K562 (cell line): Measurements from ENCODE around the gene NOLC1. TPM values are rescaled to one million over a fixed set of nuclear protein-coding genes. Genes with fewer than 3 reads are reported as not detected.
A peak's percentile ranks its signal among the peaks of the same experiment; 100 is the strongest.

ENCODE experiments used
- ATAC-seq: fragments of 200-7000 bp; cut with Tn5 transposase; 3 replicates; pipeline ENCODE4 v1.9.1; 2020; ENCODE audit warnings: moderate library complexity
- BruUV-seq: library from RNA; stranded (reverse); fragments of 400-500 nt; replicated peaks from 2 replicates; lab custom pipeline; 2021; lab: Mats Ljungman, UMichigan
- CTCF ChIA-PET: fragments of 300-600 bp; formaldehyde crosslinking; extraction: SDS; loops from one replicate; lab custom pipeline; 2021; ENCODE audit warnings: low intra/inter-chr PET ratio; lab: Yijun Ruan, JAX
- POLR2A ChIA-PET: fragments of 300-600, 350-650 bp; sonication (Branson Sonifier 250); formaldehyde crosslinking; extraction: SDS; loops from one replicate; lab custom pipeline; 2021; ENCODE audit warnings: antibody characterized with exemption, inconsistent platforms; lab: Yijun Ruan, JAX
- DNase-seq, 4 experiments: peaks; one replicate each; pipeline versions ENCODE4 v3.0.0 to v3.0.0-alpha.2; 2011 to 2018; ENCODE audit warnings: low spot score in 3 of 4, mixed read lengths in 3 of 4; ENCODE audit errors: extremely low read depth in 1 of 4
- FAIRE-seq: peaks from 2 replicates; lab custom pipeline; 2011; peaks lifted over from hg19 to GRCh38; lab: Jason Lieb, UNC
- H2AFZ ChIP-seq: 2 replicates; pipeline ENCODE4 v1.6.0; 2011; ENCODE audit warnings: low read depth, low read length, control low read depth, inconsistent platforms
- H3K27ac ChIP-seq: fragments of 200-600 bp; 3 replicates; pipeline ENCODE4 v1.8.0; 2011; ENCODE audit warnings: low read depth, mild to moderate bottlenecking, control low read depth, inconsistent platforms, low read length, moderate library complexity, mixed read lengths; ENCODE audit errors: extremely low read depth
- H3K27me3 ChIP-seq, 2 experiments: fragments of 300-600 bp in 1 of 2; 2 replicates in 1 of 2; 3 replicates in 1 of 2; pipeline versions ENCODE4 v1.6.0 to v1.8.0; 2011; ENCODE audit warnings: inconsistent platforms in 2 of 2, low read length in 2 of 2, mild to moderate bottlenecking in 1 of 2, mixed read lengths in 1 of 2, moderate library complexity in 1 of 2; ENCODE audit not compliant: control insufficient read depth in 2 of 2, insufficient read depth in 2 of 2
- H3K36me3 ChIP-seq: fragments of 300-600 bp; 3 replicates; pipeline ENCODE4 v1.8.0; 2011; ENCODE audit warnings: mild to moderate bottlenecking, low read length, inconsistent platforms; ENCODE audit not compliant: control insufficient read depth, insufficient read depth
- H3K4me1 ChIP-seq, 2 experiments: fragments of 200-600 bp in 1 of 2; replicated peaks in 1 of 2; 2 replicates in 1 of 2; 3 replicates in 1 of 2; pipeline versions ENCODE4 v1.5.1 to v1.8.0; 2011; ENCODE audit warnings: inconsistent platforms in 2 of 2, low read length in 2 of 2, mild to moderate bottlenecking in 1 of 2, mixed read lengths in 1 of 2, moderate library complexity in 1 of 2; ENCODE audit not compliant: control insufficient read depth in 2 of 2, insufficient read depth in 2 of 2
- H3K4me2 ChIP-seq: 2 replicates; pipeline ENCODE4 v1.6.1; 2011; ENCODE audit warnings: low read length, control low read depth, inconsistent platforms, mixed read lengths; ENCODE audit not compliant: insufficient read depth
- H3K4me3 ChIP-seq: fragments of 200-600 bp; sonication (generic), shearing (Covaris generic); 2 replicates; pipeline ENCODE4 v1.5.1; 2016; ENCODE audit warnings: control low read depth, inconsistent platforms
- H3K79me2 ChIP-seq: fragments of 200-600 bp; 3 replicates; pipeline ENCODE4 v1.8.0; 2011; ENCODE audit warnings: low read length, inconsistent platforms; ENCODE audit not compliant: control insufficient read depth, insufficient read depth
- H3K9ac ChIP-seq, 2 experiments: 2 replicates each; pipeline versions ENCODE4 v1.6.0 to v1.6.1; 2011; ENCODE audit warnings: low read depth in 2 of 2, low read length in 2 of 2, control low read depth in 1 of 2, inconsistent platforms in 1 of 2, mild to moderate bottlenecking in 1 of 2, mixed read lengths in 1 of 2; ENCODE audit not compliant: insufficient read depth in 1 of 2
- H3K9me1 ChIP-seq: one replicate; pipeline ENCODE4 v1.6.0; 2011; ENCODE audit warnings: inconsistent platforms, mild to moderate bottlenecking, low read length, moderate library complexity; ENCODE audit not compliant: control insufficient read depth, insufficient read depth
- H3K9me3 ChIP-seq: replicated peaks from 2 replicates; pipeline ENCODE4 v1.5.1; 2011; ENCODE audit warnings: low read depth, low read length, inconsistent platforms; ENCODE audit not compliant: control insufficient read depth, insufficient read depth
- H4K20me1 ChIP-seq: replicated peaks from 2 replicates; pipeline ENCODE4 v1.6.1; 2011; ENCODE audit warnings: low read length, inconsistent platforms, mixed read lengths; ENCODE audit not compliant: control insufficient read depth, insufficient read depth
- ATF7 ChIP-seq: fragments of 450-650 bp; IDR thresholded peaks from 2 replicates; pipeline ENCODE4 v1.7.1; 2014; ENCODE audit warnings: mild to moderate bottlenecking, moderate library complexity
- CEBPZ ChIP-seq: fragments of 150-350 bp; IDR thresholded peaks from 2 replicates; pipeline ENCODE4 v1.6.1; 2014; ENCODE audit warnings: low read depth, mild to moderate bottlenecking, low read length, borderline replicate concordance
- CXXC5 ChIP-seq: fragments of 250-450 bp; sonication (Bioruptor Pico); IDR thresholded peaks from 2 replicates; pipeline ENCODE4 v1.8.0; 2022; ENCODE audit warnings: inconsistent platforms, mild to moderate bottlenecking, moderate library complexity
- HDAC8 ChIP-seq: fragments of 450-650 bp; IDR thresholded peaks from 2 replicates; pipeline ENCODE4 v1.6.1; 2016; ENCODE audit warnings: mild to moderate bottlenecking, missing genetic modification characterization, moderate library complexity, missing compliant biosample characterization
- JUND ChIP-seq, 2 experiments: IDR thresholded peaks; 2 replicates in 1 of 2; 3 replicates in 1 of 2; pipeline ENCODE4 v1.6.1; 2011; ENCODE audit warnings: borderline replicate concordance in 2 of 2, low read depth in 2 of 2, low read length in 2 of 2, improper control_type of control experiment in 1 of 2, missing biosample characterization in 1 of 2, missing genetic modification characterization in 1 of 2, missing genetic modification reagents in 1 of 2
- KDM5B ChIP-seq: fragments of 200-600 bp; sonication (generic); IDR thresholded peaks from 2 replicates; pipeline ENCODE4 v1.6.1; 2012; ENCODE audit warnings: low read depth, mild to moderate bottlenecking, moderate library complexity, low read length, control low read depth, inconsistent platforms; ENCODE audit not compliant: insufficient replicate concordance
- LEF1 ChIP-seq: fragments of 450-650 bp; IDR thresholded peaks from 2 replicates; pipeline ENCODE4 v1.6.1; 2016; ENCODE audit warnings: mild to moderate bottlenecking
- NUFIP1 ChIP-seq: fragments of 450-650 bp; IDR thresholded peaks from 2 replicates; pipeline ENCODE4 v1.6.1; 2018; ENCODE audit not compliant: partially characterized antibody
- POLR2AphosphoS5 ChIP-seq: IDR thresholded peaks from 2 replicates; pipeline ENCODE4 v1.6.1; 2011; ENCODE audit warnings: mild to moderate bottlenecking, low read depth, low read length, moderate library complexity; ENCODE audit not compliant: control insufficient read depth, insufficient read depth
- SUPT5H ChIP-seq: fragments of 450-650 bp; IDR thresholded peaks from 2 replicates; pipeline ENCODE4 v1.6.1; 2016
- TAF9B ChIP-seq: fragments of 450-650 bp; IDR thresholded peaks from 2 replicates; pipeline ENCODE4 v1.6.1; 2018; ENCODE audit warnings: mild to moderate bottlenecking; ENCODE audit not compliant: partially characterized antibody
- ZNF766 ChIP-seq: fragments of 200-800 bp; sonication (Bioruptor generic); conservative IDR thresholded peaks from 2 replicates; pipeline ENCODE4 v1.6.1; 2016; ENCODE audit warnings: missing genetic modification characterization, missing compliant biosample characterization
- WGBS: fragments of 100-300 bp; shearing (Covaris generic); methylation state at CpG from one replicate; pipeline ENCODE4 v1.1.6; 2016; ENCODE audit warnings: low coverage, mixed read lengths; ENCODE audit not compliant: insufficient coverage; ENCODE audit errors: missing lambda C conversion rate; 5-methylcytosine and 5-hydroxymethylcytosine counted together
- in situ Hi-C: fragments of 300-500 bp; cut with MboI; formaldehyde crosslinking; loops from 4 replicates; pipeline ENCODE4 v1.15.0; 2018; ENCODE audit warnings: inconsistent platforms, mixed read lengths
- intact Hi-C: fragments of 100-400 bp; cut with micrococcal nuclease; formaldehyde crosslinking; loops from 2 replicates; pipeline ENCODE4 v1.14.2; 2022
- polyA plus RNA-seq, 8 experiments: library from polyadenylated mRNA; depleted of rRNA in 4 of 8; stranded (reverse) in 5 of 8; unstranded in 3 of 8; fragments of >200 nt; fragmentation: Nextera tagmentation in 2 of 8; fragmentation: Illumina TruSeq in 1 of 8; extraction: Ambion mirVana in 2 of 8; extraction: Trizol in 1 of 8; gene quantifications; 2 replicates each; pipeline versions ENCODE4 v1.2.1 to v1.2.3, GENCODE V29; 2011 to 2014; ENCODE audit warnings: inconsistent platforms in 1 of 8, missing spikeins in 1 of 8
- total RNA-seq, 7 experiments: library from RNA; depleted of rRNA in 6 of 7; stranded (reverse); fragments of >200 nt in 6 of 7; fragmentation: Illumina TruSeq in 2 of 7; extraction: Trizol in 2 of 7; gene quantifications; 2 replicates each; pipeline versions ENCODE4 v1.2.1 to v1.2.3, GENCODE V29; 2011 to 2021; ENCODE audit warnings: low replicate concordance in 1 of 7
- TF ChIP-seq, protein P1 (sequence below): fragments of 450-650 bp; IDR thresholded peaks from 2 replicates; pipeline ENCODE4 v1.6.1; 2016; ENCODE audit warnings: borderline replicate concordance

NOLC1 gene
- total and polyA plus RNA-seq, 9 of the 15 experiments (the other 6 are each of a cell fraction or from before 2014, with no cell fraction given) = 102 to 310 (median 165) TPM

DNA sequence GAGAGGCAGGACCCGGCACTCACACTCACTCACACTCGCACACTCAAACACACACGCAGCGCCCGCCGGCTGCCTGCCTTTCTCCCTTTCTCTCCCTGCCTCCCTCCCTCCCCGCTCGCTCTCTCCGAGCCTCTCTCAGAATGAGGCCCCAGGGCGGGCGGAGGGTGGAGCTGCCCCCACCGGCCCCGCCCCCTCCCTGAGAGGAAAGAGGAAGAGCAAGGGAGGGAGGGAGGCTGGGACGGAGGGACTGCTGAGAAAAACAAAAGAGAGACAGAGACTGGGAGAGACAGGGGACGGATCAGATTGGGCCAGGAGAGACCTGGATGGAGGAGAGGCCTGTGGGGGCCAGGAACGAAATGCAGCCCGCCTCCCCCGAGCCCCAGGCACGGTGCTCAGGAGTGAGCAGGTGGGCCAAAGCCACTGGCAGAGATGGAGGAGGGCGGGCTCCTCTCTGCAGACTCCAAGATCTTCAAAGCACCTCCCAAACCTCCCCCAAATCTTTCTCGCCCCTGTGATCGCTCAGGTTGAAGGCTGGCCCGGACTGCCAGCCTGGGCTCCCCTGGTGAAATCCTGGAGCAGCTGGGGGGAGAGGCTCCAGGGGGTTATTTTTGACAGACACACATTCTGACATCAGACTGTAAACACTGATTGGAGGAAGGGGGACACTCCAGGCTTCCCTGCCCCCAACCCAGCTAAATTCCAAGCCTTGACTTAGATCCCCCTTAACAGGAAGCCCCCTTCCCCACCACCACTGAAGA, 37.1 kb upstream of the NOLC1 start:
- in situ Hi-C loops = no loop called here
- peak; percentile 67 to 92 (median 76) for DNase-seq
- POLR2A ChIA-PET = interaction anchor here (0.5 to 4.1 kb wide), 5 partner anchors 12 to 321 kb away, joined by 3 to 27 read pairs (median 3); no protein-coding TSS in a partner anchor
- TF ChIP-seq ATF7 (no peak; the same call in 1 of the 2 replicates), POLR2AphosphoS5 (peak; percentile 88), SUPT5H (peak; percentile 83), CEBPZ (no peak), KDM5B (peak; percentile 59), TAF9B (peak; percentile 49), LEF1 (0 out of 2 replicates have a peak, but pooled peaks have one; percentile 25), NUFIP1 (no peak), ZNF766 (CRISPR knock-in tag) (no peak), HDAC8 (tag) (no peak), JUND (IDR thresholded peaks at IDR 0.05; ENCODE audit: borderline replicate concordance, low read depth, low read length) (0 out of 2 replicates have a peak, but pooled peaks have one; percentile 15), JUND (tag; IDR thresholded peaks at IDR 0.05; ENCODE audit: borderline replicate concordance, low read depth, low read length) (no peak), CXXC5 (CRISPR knock-in tag) (no peak)
- TF ChIP-seq, protein P1, sequence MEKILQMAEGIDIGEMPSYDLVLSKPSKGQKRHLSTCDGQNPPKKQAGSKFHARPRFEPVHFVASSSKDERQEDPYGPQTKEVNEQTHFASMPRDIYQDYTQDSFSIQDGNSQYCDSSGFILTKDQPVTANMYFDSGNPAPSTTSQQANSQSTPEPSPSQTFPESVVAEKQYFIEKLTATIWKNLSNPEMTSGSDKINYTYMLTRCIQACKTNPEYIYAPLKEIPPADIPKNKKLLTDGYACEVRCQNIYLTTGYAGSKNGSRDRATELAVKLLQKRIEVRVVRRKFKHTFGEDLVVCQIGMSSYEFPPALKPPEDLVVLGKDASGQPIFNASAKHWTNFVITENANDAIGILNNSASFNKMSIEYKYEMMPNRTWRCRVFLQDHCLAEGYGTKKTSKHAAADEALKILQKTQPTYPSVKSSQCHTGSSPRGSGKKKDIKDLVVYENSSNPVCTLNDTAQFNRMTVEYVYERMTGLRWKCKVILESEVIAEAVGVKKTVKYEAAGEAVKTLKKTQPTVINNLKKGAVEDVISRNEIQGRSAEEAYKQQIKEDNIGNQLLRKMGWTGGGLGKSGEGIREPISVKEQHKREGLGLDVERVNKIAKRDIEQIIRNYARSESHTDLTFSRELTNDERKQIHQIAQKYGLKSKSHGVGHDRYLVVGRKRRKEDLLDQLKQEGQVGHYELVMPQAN = 0 out of 2 replicates have a peak, but pooled peaks have one; percentile 28

More for the DNA sequence above, 37.1 kb upstream of the NOLC1 start:
- Histone ChIP-seq H3K36me3 (peaks cover 32% of the 10 kb centered on the region), H3K79me2 (peaks cover 99% of the 10 kb centered on the region), H3K9ac (peak overlapping the region; percentile 84 to 94), H3K27me3 (no peaks in the 10 kb centered on the region), H2AFZ (peak overlapping the region; percentile 61; the same call in 1 of the 2 replicates), H4K20me1 (peaks cover 20% of the 10 kb centered on the region), H3K4me3 (peak overlapping the region; percentile 94), H3K4me1 (peaks cover 42 to 48% of the 10 kb centered on the region in 2 experiments), H3K27ac (peak overlapping the region; percentile 64), H3K9me3 (no peaks in the 10 kb centered on the region), H3K9me1 (peaks cover 3% of the 10 kb centered on the region), H3K4me2 (peak overlapping the region; percentile 78)
- CTCF ChIA-PET = no interaction called here
- no TSS peak for BruUV-seq
- intact Hi-C loops = loop anchor here (10.0 kb wide), 1 partner anchor 270 kb away; the partner anchor contains the start of gene KCNIP2
- 0% methylated on average over 4 of the region's 23 CpGs for WGBS
- FAIRE-seq (peak; percentile 82), ATAC-seq (peak; percentile 83)
